WTC11 (cell line): Measurements from ENCODE around the gene LRMDA. TPM values are rescaled to one million over a fixed set of nuclear protein-coding genes. Genes with fewer than 3 reads are reported as not detected.

Experiments used
- ATAC-seq: fragments of 200-7000 bp; cut with Tn5 transposase; 2 replicates; pipeline ENCODE4 v1.10.0; 2021; ENCODE audit warnings: mild to moderate bottlenecking, moderate library complexity
- CTCF ChIA-PET: fragments of 300-600 bp; sonication (Branson Sonifier 250); formaldehyde crosslinking; loops from one replicate; lab custom pipeline; 2021; ENCODE audit warnings: antibody characterized with exemption; lab: Charles Lee
- POLR2A ChIA-PET: fragments of 350-600 bp; sonication (Branson Sonifier 250); formaldehyde crosslinking; loops from one replicate; lab custom pipeline; 2021; ENCODE audit warnings: antibody characterized with exemption; lab: Charles Lee
- DNase-seq: peaks from one replicate; pipeline ENCODE4 v3.0.0; 2021; ENCODE audit warnings: low spot score
- H3K27ac Mint-ChIP-seq: 2 replicates; pipeline ENCODE4 v1.8.0; 2021; ENCODE audit warnings: mixed read lengths
- H3K27me3 Mint-ChIP-seq: 2 replicates; pipeline ENCODE4 v1.8.0; 2021; ENCODE audit warnings: low read depth, mild to moderate bottlenecking, moderate library complexity, mixed read lengths
- H3K36me3 Mint-ChIP-seq: 2 replicates; pipeline ENCODE4 v1.8.0; 2021; ENCODE audit warnings: mixed read lengths
- H3K4me1 Mint-ChIP-seq: 2 replicates; pipeline ENCODE4 v1.8.0; 2022; ENCODE audit warnings: mixed read lengths
- H3K4me3 Mint-ChIP-seq: 2 replicates; pipeline ENCODE4 v1.8.0; 2021; ENCODE audit warnings: mild to moderate bottlenecking, moderate library complexity, mixed read lengths
- H3K9me3 Mint-ChIP-seq: 2 replicates; pipeline ENCODE4 v1.8.0; 2021; ENCODE audit warnings: mixed read lengths
- EMX1 ChIP-seq: fragments of 250-450 bp; sonication (Bioruptor Pico); IDR thresholded peaks from 2 replicates; pipeline ENCODE4 v1.8.0; 2021; ENCODE audit warnings: mild to moderate bottlenecking
- HMGA2 ChIP-seq: fragments of 250-450 bp; sonication (Bioruptor Pico); IDR thresholded peaks from 2 replicates; pipeline ENCODE4 v1.4.0; 2021; ENCODE audit warnings: mild to moderate bottlenecking, moderate library complexity
- IRF2 ChIP-seq: sonication (generic); formaldehyde crosslinking; IDR thresholded peaks from 2 replicates; pipeline ENCODE4 v1.8.0; 2022; ENCODE audit warnings: low read depth, missing genetic modification reagents, borderline replicate concordance
- JUN ChIP-seq: sonication (generic); formaldehyde crosslinking; IDR thresholded peaks from 2 replicates; pipeline ENCODE4 v1.8.0; 2023; ENCODE audit warnings: mild to moderate bottlenecking, missing genetic modification reagents
- KAT7 ChIP-seq: sonication (generic); formaldehyde crosslinking; IDR thresholded peaks from 2 replicates; pipeline ENCODE4 v1.8.1; 2023; ENCODE audit warnings: missing genetic modification reagents, mild to moderate bottlenecking, borderline replicate concordance
- NR2C2 ChIP-seq: sonication (generic); formaldehyde crosslinking; IDR thresholded peaks from 2 replicates; pipeline ENCODE4 v1.8.0; 2022; ENCODE audit warnings: mild to moderate bottlenecking, missing genetic modification reagents
- NR3C1 ChIP-seq: sonication (generic); formaldehyde crosslinking; conservative IDR thresholded peaks from 2 replicates; pipeline ENCODE4 v1.8.1; 2023; ENCODE audit warnings: low read depth, mild to moderate bottlenecking, missing genetic modification reagents
- TP53 ChIP-seq: sonication (generic); formaldehyde crosslinking; IDR thresholded peaks from 2 replicates; pipeline ENCODE4 v1.8.1; 2023; ENCODE audit warnings: mild to moderate bottlenecking, missing genetic modification reagents
- ZNF219 ChIP-seq: sonication (generic); formaldehyde crosslinking; IDR thresholded peaks from 2 replicates; pipeline ENCODE4 v1.8.0; 2023; ENCODE audit warnings: missing genetic modification reagents, mild to moderate bottlenecking, borderline replicate concordance
- ZNF232 ChIP-seq: sonication (generic); formaldehyde crosslinking; IDR thresholded peaks from 2 replicates; pipeline ENCODE4 v1.8.0; 2022; ENCODE audit warnings: mild to moderate bottlenecking, missing genetic modification reagents
- ZNF423 ChIP-seq: fragments of 250-450 bp; sonication (Bioruptor Pico); IDR thresholded peaks from 2 replicates; pipeline ENCODE4 v2.1.2; 2022; ENCODE audit warnings: mild to moderate bottlenecking, moderate library complexity
- total RNA-seq: library from RNA; stranded (reverse); gene quantifications from 3 replicates; pipeline ENCODE4 v1.2.3, GENCODE V29; 2021
- TF ChIP-seq, protein P1 (sequence below): fragments of 250-450 bp; sonication (Bioruptor Pico); IDR thresholded peaks from 2 replicates; pipeline ENCODE4 v1.9.0; 2021; ENCODE audit warnings: mild to moderate bottlenecking
- TF ChIP-seq, protein P2 (sequence below): sonication (generic); formaldehyde crosslinking; IDR thresholded peaks from 2 replicates; pipeline ENCODE4 v1.8.0; 2022; ENCODE audit warnings: mild to moderate bottlenecking, missing genetic modification reagents
- TF ChIP-seq, protein P3 (sequence below): sonication (generic); formaldehyde crosslinking; IDR thresholded peaks from 2 replicates; pipeline ENCODE4 v1.8.1; 2023; ENCODE audit warnings: mild to moderate bottlenecking, missing genetic modification reagents
- TF ChIP-seq, protein P4 (sequence below): sonication (generic); formaldehyde crosslinking; IDR thresholded peaks from 2 replicates; pipeline ENCODE4 v1.8.0; 2023; ENCODE audit warnings: mild to moderate bottlenecking, missing genetic modification reagents
- TF ChIP-seq, protein P5 (sequence below): sonication (generic); formaldehyde crosslinking; IDR thresholded peaks from 2 replicates; pipeline ENCODE4 v1.8.1; 2023; ENCODE audit warnings: mild to moderate bottlenecking, missing genetic modification reagents, borderline replicate concordance
- TF ChIP-seq, protein P6 (sequence below): sonication (generic); formaldehyde crosslinking; IDR thresholded peaks from 2 replicates; pipeline ENCODE4 v1.8.1; 2023; ENCODE audit warnings: mild to moderate bottlenecking, missing genetic modification reagents, moderate library complexity

LRMDA gene
- total RNA-seq, 1 experiment from 2014 or later = 0.92 TPM

DNA sequence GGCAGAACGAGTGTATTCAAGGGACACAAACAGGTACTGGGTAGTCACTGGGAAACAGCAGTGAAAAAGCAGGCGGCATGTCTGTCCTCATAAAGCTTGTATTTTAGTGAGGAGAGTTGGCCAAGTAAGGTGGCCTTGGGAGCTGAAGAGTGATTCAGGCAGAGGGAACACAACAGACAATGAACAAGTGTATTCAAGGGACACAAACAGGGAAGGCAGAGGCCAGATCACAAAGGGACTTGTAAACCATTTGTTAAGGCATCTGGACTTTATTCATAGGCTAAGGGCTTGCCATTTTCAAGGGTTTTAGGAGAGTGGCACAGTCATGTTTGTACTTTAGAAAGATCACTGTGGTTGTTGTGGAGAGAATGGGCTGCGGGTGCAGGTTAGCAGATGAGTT is 49.0 kb downstream of the LRMDA start:
- peaks cover 11% of the 10 kb centered on the region for H3K4me1 Mint-ChIP-seq
- no peaks in the 10 kb centered on the region; the same call in 1 of the 2 replicates for H3K36me3 Mint-ChIP-seq
- no peak for ATAC-seq
- DNase-seq = no peak
- TF ChIP-seq, protein P1, sequence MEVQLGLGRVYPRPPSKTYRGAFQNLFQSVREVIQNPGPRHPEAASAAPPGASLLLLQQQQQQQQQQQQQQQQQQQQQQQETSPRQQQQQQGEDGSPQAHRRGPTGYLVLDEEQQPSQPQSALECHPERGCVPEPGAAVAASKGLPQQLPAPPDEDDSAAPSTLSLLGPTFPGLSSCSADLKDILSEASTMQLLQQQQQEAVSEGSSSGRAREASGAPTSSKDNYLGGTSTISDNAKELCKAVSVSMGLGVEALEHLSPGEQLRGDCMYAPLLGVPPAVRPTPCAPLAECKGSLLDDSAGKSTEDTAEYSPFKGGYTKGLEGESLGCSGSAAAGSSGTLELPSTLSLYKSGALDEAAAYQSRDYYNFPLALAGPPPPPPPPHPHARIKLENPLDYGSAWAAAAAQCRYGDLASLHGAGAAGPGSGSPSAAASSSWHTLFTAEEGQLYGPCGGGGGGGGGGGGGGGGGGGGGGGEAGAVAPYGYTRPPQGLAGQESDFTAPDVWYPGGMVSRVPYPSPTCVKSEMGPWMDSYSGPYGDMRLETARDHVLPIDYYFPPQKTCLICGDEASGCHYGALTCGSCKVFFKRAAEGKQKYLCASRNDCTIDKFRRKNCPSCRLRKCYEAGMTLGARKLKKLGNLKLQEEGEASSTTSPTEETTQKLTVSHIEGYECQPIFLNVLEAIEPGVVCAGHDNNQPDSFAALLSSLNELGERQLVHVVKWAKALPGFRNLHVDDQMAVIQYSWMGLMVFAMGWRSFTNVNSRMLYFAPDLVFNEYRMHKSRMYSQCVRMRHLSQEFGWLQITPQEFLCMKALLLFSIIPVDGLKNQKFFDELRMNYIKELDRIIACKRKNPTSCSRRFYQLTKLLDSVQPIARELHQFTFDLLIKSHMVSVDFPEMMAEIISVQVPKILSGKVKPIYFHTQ (CRISPR knock-in tag) = no peak
- TF ChIP-seq TP53 (no peak), JUN (no peak), KAT7 (CRISPR knock-in tag) (no peak), ZNF232 (CRISPR knock-in tag) (no peak), HMGA2 (no peak), NR2C2 (no peak), ZNF219 (no peak), EMX1 (CRISPR knock-in tag) (no peak)
- TF ChIP-seq, protein P2, sequence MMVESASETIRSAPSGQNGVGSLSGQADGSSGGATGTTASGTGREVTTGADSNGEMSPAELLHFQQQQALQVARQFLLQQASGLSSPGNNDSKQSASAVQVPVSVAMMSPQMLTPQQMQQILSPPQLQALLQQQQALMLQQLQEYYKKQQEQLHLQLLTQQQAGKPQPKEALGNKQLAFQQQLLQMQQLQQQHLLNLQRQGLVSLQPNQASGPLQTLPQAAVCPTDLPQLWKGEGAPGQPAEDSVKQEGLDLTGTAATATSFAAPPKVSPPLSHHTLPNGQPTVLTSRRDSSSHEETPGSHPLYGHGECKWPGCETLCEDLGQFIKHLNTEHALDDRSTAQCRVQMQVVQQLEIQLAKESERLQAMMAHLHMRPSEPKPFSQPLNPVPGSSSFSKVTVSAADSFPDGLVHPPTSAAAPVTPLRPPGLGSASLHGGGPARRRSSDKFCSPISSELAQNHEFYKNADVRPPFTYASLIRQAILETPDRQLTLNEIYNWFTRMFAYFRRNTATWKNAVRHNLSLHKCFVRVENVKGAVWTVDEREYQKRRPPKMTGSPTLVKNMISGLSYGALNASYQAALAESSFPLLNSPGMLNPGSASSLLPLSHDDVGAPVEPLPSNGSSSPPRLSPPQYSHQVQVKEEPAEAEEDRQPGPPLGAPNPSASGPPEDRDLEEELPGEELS (CRISPR knock-in tag) = no peak
- TF ChIP-seq, protein P3, sequence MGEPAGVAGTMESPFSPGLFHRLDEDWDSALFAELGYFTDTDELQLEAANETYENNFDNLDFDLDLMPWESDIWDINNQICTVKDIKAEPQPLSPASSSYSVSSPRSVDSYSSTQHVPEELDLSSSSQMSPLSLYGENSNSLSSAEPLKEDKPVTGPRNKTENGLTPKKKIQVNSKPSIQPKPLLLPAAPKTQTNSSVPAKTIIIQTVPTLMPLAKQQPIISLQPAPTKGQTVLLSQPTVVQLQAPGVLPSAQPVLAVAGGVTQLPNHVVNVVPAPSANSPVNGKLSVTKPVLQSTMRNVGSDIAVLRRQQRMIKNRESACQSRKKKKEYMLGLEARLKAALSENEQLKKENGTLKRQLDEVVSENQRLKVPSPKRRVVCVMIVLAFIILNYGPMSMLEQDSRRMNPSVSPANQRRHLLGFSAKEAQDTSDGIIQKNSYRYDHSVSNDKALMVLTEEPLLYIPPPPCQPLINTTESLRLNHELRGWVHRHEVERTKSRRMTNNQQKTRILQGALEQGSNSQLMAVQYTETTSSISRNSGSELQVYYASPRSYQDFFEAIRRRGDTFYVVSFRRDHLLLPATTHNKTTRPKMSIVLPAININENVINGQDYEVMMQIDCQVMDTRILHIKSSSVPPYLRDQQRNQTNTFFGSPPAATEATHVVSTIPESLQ (CRISPR knock-in tag) = no peak
- TF ChIP-seq, all 79 proteins: peak for 0
- ChIA-PET CTCF (no interaction called here), POLR2A (no interaction called here)
- Mint-ChIP-seq H3K9me3 (no peaks in the 10 kb centered on the region), H3K27ac (no peak overlapping the region), H3K4me3 (no peak overlapping the region), H3K27me3 (peaks cover 32% of the 10 kb centered on the region)

DNA sequence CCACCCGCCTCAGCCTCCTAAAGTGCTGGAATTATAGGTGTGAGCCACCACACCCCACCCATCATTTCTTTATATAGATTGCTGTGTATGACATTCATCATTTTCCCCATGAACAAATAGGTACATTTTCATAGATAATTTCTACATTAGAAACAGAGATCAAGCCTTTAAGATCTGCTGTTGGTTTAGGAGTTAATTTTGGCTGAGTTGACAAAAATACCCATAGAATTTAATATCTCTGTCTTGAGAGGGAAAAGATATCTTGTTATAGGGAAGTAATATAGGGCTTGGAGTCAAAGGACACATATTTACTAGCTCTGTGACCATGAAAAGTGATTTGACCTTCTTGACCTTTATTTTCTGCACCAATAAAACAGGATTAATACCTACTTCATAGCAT is 51.8 kb downstream of the LRMDA start:
- H3K4me3 Mint-ChIP-seq = no peak overlapping the region
- H3K27ac Mint-ChIP-seq = no peak overlapping the region
- H3K36me3 Mint-ChIP-seq = no peaks in the 10 kb centered on the region; the same call in 1 of the 2 replicates
- ChIA-PET POLR2A (no interaction called here), CTCF (no interaction called here)
- H3K27me3 Mint-ChIP-seq = peaks cover 15% of the 10 kb centered on the region
- H3K9me3 Mint-ChIP-seq = no peaks in the 10 kb centered on the region
- DNase-seq (no peak), ATAC-seq (no peak)
- no peaks in the 10 kb centered on the region for H3K4me1 Mint-ChIP-seq
- TF ChIP-seq, protein P1 (CRISPR knock-in tag) = no peak
- TF ChIP-seq, protein P4, sequence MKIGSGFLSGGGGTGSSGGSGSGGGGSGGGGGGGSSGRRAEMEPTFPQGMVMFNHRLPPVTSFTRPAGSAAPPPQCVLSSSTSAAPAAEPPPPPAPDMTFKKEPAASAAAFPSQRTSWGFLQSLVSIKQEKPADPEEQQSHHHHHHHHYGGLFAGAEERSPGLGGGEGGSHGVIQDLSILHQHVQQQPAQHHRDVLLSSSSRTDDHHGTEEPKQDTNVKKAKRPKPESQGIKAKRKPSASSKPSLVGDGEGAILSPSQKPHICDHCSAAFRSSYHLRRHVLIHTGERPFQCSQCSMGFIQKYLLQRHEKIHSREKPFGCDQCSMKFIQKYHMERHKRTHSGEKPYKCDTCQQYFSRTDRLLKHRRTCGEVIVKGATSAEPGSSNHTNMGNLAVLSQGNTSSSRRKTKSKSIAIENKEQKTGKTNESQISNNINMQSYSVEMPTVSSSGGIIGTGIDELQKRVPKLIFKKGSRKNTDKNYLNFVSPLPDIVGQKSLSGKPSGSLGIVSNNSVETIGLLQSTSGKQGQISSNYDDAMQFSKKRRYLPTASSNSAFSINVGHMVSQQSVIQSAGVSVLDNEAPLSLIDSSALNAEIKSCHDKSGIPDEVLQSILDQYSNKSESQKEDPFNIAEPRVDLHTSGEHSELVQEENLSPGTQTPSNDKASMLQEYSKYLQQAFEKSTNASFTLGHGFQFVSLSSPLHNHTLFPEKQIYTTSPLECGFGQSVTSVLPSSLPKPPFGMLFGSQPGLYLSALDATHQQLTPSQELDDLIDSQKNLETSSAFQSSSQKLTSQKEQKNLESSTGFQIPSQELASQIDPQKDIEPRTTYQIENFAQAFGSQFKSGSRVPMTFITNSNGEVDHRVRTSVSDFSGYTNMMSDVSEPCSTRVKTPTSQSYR (CRISPR knock-in tag) = no peak
- no peak for TF ChIP-seq IRF2 (CRISPR knock-in tag)
- TF ChIP-seq, protein P5, sequence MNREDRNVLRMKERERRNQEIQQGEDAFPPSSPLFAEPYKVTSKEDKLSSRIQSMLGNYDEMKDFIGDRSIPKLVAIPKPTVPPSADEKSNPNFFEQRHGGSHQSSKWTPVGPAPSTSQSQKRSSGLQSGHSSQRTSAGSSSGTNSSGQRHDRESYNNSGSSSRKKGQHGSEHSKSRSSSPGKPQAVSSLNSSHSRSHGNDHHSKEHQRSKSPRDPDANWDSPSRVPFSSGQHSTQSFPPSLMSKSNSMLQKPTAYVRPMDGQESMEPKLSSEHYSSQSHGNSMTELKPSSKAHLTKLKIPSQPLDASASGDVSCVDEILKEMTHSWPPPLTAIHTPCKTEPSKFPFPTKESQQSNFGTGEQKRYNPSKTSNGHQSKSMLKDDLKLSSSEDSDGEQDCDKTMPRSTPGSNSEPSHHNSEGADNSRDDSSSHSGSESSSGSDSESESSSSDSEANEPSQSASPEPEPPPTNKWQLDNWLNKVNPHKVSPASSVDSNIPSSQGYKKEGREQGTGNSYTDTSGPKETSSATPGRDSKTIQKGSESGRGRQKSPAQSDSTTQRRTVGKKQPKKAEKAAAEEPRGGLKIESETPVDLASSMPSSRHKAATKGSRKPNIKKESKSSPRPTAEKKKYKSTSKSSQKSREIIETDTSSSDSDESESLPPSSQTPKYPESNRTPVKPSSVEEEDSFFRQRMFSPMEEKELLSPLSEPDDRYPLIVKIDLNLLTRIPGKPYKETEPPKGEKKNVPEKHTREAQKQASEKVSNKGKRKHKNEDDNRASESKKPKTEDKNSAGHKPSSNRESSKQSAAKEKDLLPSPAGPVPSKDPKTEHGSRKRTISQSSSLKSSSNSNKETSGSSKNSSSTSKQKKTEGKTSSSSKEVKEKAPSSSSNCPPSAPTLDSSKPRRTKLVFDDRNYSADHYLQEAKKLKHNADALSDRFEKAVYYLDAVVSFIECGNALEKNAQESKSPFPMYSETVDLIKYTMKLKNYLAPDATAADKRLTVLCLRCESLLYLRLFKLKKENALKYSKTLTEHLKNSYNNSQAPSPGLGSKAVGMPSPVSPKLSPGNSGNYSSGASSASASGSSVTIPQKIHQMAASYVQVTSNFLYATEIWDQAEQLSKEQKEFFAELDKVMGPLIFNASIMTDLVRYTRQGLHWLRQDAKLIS = no peak
- TF ChIP-seq ZNF232 (CRISPR knock-in tag) = no peak
- TF ChIP-seq, protein P6, sequence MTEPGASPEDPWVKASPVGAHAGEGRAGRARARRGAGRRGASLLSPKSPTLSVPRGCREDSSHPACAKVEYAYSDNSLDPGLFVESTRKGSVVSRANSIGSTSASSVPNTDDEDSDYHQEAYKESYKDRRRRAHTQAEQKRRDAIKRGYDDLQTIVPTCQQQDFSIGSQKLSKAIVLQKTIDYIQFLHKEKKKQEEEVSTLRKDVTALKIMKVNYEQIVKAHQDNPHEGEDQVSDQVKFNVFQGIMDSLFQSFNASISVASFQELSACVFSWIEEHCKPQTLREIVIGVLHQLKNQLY = no peak
- TF ChIP-seq ZNF219 = no peak
- no peak for TF ChIP-seq EMX1 (CRISPR knock-in tag)
- no peak for TF ChIP-seq ZNF423 (CRISPR knock-in tag)
- TF ChIP-seq NR3C1 (CRISPR knock-in tag) = no peak
